Stimulated activated CD4-positive, alpha-beta T cell treated with anti-CD3 and anti-CD28 coated beads, TNF-alpha, amount 100 ng/mL, for 24 hours (primary cell): ENCODE data around the gene TLE3.

Experiments
- DNase-seq, 3 experiments: peaks; one replicate each; pipeline ENCODE4 v3.0.0-alpha.2; 2020; ENCODE audit warnings: low read depth in 3 of 3

TLE3 gene

DNA sequence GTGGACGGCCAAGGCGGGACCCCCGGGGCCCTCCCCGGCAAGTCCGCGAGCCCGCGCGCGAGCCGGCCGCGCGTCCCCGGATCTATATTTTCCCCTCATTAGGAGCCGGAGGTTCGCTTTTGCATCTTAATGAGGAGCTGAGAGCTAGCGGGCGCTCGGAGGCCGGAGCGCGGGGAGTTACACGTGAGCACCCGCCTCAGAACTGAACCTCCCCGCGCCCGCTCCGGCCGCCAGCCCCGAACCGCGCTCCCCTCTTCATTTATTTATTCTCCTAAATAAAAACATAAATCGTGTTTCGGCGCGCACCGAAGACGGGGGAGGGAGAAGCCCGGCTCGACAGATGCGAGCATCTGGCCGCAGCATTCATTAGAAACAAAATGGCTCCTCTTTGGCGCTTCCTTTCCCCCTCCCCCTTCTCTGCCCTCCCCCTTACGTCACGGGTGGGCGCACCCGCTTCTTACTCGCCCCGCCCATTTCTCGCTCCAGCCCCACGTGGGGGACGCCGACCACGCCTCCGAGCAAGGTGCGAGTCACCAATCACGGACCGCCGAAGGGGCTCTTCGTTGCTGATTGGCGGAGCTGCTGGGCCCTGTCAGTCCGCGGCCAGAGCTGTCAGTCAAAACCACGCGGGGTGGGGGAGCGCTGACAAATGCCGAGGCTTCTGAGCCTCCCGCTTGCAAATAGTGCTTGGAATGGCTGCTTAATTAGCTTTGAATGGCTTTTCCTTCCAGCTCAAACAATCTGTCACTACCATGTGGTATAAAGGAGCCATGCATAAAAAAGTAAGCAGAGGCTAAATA, 1.6 kb upstream of the TLE3 start:
- DNase-seq = peak; percentile 99 to 100 (median 100)

DNA sequence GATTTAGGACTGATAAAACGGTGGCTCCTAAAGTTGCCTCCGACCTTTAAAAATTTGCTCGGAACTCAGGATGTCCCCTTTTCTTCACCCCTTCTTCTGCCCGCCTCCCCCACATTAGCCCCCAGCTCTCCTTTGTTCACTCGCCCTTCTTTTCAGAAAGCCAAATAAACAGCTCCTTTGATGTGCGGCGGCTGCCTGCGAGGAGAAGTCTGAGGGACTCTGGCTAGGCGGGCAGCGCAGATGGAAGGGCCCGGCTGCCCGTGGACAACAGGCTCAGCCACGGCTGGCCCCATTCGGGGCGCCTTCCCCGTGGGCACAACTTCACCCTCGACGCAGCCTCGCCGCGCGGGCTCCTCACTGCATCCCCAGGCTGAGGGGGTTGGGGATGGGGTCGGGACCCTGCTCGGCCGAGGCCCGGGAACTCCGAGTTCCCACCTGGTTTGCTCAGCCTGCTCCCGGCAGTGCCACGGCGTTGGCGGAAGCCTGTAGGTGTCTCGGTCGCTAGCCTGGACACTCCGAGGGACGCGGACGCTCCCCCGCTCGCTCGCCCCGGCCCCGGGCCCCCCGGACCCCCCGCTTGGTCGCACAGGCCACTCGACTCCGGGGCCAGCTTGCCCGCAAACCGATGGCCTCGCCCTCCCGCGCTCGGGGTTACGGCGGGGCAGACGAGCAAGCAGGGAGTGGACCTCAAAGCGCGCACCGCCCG, 897 bp upstream of the TLE3 start:
- peak in 1 of 3 experiments; percentile 15 for DNase-seq

DNA sequence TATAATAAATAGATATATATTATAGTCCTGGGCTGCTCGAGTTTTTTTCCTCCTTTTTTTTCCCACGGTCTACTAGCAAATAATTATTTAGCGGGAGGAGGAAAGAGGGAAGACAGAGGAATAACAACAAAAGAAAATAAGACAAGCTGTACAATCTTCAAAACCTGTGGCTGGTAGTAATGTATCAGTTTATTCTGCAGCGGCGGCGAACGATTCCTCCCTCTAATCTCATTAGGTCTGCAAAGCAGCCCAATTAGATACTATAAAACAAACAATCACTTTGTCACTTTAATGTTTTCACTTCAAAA, 390 bp upstream of the TLE3 start:
- DNase-seq = no peak

DNA sequence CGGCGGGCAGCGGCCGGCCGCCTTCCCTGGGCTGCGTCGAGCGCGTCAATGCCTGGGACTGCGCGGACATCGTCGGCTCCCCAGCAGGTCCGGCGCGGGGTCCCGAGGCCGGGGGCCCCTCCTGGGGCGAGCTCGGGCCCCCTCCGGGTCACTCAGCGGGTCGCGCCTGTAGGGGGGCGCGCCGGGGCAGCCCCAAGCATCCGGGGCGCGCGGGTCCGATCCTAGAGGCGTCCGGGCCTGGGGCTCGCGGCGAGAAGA, 725 bp downstream of the TLE3 start:
- no peak for DNase-seq

DNA sequence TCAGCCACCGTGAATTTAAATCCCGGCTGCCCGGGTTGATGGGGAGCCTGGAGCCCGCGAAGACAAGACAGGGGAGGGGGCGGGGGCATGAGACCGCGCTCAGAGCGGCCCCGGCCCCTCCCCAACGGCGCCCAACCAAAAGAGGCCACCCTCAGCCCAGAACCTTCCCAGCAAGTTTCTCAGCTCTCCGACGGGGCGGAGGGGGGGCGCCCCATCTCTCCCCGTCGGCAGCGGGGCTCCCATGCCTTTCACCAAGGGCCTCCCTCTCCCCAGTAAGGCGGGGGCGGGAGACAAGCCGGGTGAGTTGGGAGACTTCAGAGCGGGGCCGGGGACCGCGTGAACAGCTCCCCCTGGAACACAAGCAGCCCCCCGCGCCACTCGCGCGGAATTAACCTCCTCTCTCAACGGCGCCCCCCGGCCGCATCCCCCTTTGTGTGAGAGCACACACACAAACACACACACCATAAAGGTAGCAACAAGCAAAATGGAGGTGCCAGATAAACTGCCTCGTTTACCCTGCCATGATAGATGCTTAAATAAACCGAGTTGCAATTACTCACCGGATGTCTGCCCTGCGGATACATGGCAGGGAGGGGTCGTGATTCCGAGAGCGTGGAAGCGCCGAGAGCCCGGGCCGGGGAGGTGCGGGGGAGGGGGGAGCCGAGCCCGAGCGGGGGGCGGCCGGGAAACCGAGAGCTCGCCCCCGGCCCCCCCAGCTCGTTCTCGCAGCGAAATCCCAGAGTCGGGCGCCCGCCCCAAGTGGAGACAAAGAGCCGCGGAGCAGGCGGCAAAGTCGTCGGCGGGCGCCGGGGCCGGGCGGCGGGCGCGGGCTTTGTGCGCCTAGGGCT, 1.3 kb downstream of the TLE3 start:
- DNase-seq = peak in 2 of 3 experiments; percentile 35 to 63

DNA sequence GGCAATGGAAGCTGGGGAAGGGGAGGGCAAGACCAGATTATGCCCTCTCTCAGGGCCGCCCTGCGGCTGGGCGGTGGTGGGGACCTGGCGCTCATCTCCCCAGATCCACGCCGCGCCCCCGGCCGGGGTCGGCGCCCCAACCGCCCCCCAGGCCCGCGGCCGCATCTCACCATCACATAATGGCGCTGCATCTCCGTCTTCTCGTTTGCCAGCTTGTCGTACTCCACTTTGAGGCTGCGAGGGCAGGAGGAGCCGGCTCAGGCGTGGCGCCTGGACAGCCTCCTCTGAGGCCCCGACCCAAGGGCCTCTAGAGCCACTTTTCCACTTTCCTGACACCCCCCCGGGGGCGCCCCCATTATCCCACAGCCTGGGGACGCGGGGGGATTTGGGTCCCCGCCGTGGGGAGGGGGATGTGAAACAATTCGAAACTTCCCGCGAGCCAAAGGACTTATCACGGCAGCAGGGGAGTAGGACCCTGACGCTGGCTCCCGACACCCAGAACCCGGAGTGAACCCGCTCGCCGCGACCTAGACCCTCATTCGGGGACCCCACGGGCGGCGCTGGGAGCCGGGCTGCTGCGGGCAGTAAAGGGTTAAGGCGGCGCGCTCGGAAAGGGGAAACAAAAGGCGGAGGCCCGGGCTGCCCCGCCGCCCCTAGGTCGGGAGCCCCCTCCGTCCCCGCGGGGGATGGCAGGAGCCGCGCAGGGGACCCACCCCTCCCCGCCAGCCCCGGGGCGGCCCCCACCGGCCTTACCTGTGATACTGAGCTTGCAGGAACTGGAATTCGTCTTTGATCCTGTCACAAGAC, 2.1 kb downstream of the TLE3 start:
- peak in 1 of 3 experiments; percentile 16 for DNase-seq

DNA sequence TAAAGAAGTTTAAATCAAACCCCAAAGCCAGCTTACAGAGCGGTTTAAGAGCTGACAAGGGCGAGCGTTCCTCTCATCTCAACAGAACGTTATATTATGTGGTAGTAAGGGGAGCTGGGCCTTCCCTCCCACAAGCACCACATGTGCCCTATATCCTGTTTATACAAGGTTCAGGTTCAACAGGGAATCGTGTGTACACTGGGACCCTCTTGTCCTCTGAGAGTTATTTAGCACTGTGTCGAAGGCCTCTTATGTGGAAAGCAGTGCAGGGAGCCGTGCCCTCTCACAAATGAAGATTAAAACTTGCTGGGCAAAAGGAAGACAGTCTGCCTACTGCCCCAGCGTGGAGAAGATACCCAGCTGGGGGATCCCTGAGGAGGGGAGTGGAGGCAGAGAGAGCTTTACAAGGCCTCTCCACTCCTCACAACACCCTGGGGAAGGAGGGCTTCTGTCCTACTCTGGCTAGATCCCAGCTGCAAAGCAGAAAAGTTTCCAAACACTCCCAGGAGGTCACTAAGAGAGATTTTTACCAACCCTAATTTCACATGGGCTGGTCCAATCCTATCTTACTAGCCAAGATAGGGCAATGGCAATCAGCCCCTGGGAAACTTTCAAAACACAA, 2.9 kb downstream of the TLE3 start:
- DNase-seq = no peak

DNA sequence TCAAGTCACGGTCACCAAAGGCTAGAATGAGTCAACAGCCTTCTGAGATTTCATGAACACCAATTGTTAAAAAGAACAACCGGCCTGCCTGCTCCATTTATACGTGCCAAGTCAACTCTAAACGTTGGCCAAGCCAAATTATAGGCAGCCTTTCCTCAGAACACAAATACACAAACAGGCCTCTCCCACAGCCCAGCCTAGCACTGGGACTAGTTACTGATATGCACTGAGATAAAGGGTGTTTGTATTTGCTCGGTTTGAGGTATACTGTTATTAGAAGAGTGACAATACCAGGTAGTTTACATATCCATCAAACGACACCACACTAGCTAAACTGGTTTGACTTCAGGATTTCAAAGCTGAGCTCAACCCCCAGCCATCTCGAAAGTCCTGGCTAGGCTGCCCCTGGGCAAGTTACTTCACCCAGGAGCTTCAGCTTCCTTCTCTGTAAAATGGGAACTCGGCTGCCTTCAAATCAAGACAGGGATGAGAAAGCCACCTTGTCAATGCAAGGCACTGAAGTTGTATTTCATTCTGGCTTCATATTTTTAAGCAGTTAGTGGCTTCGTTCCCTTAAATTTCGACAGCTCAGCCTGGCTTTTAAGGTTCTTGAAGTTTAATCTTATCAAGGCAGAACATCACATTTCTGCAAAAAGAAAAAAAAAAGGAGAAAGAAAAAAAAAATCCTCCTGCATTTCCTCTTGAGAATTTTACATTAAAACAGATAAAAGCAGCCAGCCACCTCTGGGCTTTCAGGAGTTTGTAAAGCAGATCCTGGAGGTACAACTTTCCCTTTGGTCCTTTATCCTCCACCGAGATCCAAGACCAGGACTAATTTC, 4.0 kb downstream of the TLE3 start:
- no peak for DNase-seq

DNA sequence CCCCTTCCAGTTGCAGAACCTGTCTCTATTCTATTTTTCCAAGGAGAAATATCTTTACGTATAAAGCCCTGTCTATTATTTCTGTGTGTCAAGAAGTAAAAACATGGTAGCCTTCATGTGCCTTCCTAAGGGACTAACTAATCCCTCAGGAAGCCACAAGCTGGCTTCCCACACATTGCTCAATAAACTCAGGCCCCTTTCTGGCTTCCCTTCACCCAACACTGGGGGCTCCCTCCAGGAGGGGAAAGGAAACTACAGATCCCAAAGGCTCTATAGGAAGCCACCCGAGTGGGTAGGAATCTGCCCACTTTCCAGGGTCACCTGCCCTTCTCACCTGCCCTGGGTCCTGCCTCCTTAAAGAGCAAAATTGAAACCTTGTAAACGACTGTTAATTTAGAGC, 4.6 kb downstream of the TLE3 start:
- no peak for DNase-seq

DNA sequence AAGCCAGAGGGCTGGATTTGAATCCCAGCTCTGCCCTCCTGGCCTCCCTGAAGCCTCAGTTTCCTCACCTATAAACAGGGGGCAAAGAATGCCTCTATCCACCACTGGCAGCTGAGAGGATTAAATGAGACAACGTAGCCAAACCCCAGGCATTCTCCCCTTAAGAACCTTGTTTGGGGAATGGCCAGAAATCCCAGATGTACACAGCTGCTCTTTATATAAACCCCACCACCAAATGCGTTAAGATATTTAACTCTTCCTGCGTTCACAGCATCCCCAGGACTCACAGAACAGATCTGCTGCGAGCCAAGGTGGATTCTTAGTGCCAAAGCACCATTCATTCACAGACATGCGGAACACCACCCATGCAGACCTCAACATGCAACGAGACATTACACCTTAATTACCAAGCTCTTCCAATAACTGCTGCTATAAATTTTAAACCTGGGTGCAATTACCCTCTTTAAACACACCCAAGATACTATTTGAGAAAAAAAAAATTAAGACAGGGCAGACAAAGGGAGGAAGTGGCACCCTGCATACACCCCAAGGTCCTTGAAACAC, 5.2 kb downstream of the TLE3 start:
- DNase-seq = no peak

DNA sequence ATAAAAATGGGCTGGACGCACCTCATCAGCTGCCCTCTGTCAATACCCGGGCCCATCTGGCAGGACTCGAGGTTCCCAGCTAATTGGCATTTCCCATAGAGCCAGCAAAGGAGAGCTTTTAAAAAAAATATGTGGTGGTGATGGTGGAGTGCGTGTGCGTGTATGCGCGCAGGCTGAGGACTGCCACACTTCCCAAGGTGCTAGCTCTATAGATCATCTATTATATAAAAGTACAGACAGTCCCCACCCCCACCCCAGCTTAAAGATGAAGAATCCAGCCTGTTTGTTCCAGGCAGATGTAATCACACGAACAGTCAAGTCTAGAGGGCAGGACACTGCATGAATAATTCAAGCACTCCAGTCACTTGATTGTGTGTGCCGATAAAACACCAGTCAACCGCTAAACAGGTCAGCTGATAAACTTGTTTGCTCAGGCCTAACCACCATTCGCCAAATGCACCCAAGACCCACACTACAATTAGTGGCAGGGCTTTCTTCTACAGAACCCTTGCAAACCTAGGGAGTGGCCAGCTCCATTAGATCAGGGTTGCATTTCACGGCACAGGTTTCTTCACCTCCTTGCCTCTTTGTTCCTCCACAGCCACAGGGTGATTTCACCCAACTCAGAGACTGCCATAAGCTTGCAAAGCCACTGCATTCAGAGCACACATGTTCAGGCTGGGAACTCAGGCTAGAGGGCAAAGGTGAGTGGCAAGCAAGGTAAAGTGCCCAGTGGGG, 5.8 kb downstream of the TLE3 start:
- no peak for DNase-seq

DNA sequence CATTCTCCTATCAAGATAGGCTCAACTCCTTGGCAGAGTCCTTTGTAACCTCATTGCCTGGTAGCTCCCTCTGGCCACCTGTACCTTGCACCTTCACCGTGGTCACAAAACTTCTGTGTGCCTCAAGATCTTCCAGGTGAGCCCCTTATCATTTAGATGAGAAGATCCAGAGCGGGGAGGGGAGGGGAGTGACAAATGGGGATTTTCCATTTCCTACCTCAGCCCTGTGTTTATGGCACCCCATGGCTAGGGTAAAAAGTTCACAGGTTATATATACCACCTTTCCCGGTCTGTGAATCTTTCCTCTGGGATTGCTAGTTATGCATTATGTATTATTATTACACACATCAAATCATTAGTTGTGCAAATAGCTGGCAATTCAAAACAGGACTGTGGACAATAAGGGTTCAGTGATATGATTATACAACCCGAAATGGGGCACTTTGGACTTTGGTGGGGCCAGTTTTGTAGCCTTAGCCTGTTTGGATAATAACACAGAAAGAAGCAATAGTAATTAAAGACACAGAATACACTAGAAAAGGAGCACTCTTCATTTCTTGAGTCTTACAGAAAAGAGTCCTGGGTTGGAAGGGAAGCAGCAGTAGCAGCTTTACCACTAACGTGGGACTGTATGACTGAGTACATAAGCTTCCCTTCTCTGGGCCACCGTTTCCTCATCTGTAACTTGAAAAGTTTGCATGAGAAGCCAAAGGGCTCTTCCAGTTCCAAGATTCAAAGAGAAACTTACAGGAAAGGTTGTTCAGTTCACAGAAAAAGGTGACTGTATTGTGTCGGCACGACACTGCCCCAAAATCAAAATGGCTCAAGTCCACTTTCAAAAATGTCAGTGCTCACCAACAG, 7.1 kb downstream of the TLE3 start:
- no peak for DNase-seq

DNA sequence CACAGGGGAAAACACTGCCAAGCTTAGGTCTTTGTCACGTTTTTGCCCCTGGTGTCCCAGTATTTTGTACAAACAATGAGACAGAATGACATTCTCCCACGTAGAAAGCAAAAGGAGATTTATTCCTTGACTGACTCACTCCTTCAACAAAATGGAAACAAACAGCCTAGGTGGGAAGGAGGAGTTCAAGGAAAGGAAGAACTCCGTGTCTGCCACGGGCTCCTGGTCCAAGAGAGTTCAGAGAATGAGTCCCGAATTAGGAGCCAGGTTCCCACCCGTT, 8.1 kb downstream of the TLE3 start:
- no peak for DNase-seq

DNA sequence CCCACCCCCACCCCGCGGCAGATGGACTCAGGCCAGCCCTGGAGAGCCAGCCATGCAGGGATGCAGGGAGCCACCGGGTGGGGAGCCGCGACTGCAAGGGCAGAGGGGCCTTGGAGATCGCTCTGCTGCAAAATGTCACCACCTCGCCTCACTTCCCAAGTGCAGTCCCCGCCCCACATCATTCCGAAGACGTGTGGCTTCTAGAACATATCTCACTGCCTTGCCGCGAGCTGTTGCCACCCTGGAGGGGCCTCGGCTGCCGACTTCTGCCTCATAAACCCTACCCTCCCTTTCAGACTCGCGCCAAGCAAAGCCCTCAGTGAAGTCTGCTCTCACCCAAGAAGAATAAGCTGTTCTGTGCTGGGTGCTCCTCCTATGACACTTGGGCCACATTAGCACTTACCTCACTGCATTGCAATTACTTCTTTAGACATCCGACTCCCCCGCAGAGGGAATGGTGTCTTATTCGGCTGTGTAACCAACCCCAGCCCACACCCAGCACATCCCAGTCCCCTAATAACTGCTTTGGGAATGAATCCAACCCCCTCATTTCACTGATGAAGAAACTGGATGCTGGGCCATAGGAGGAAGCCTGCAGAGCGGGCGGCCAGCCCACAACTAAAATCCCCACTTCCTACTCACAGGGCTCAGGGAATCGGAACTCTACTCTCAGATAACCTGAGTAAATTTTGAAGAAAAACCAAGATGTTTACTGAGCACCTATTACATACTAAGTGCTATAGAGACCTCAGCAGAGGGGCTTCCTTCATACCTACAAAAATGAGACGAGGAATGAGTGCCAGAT, 8.6 kb downstream of the TLE3 start:
- DNase-seq = no peak

DNA sequence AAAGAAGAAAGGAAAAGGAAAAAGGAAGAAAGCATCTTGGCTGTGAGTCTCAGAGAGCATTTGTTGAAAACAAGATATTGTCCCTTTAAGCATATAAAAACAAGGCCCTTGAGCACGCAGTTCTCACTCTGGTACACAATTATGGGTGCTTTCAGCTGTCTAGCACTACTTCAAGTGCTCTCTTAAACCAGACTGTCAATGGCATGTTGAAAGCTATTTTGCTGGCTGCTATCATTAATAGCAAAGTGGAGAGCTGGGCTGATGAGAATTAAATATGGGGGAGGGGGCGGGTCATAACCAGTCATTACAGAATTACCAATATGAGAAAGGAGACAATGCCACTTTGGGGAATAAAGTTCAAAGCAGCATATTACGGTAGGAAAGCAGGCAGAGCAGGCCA, 9.3 kb downstream of the TLE3 start:
- DNase-seq = no peak

DNA sequence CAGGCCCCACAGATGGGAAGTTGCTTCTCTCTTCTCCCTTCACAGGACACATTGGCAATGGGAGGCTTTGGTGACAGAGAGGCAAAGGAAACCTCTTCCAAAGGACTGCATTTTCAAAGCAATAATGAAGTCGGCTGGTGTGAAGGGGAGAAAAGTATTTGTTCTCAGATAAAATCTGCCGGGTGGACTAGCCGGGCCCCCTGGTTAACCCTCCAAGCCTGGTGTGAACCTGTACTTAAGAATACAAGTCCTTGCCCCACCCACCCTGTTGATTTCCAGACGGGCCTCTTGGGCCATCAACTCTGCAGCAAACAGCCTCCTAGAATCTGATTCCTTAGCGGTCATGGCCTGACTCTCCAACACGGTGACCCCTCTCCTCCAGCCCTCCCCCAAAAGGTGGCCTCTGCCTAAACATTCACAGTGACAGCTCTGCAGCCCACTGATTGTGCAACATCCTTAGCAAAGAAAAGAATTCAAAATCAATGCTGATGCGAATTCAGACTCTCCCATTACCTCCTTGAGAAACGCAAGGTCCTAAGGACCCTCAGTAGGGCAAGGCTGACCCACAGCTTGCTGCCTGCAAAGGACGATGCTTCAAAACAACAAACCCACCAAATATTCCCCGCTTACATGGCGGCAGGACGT, 9.9 kb downstream of the TLE3 start:
- DNase-seq = no peak

DNA sequence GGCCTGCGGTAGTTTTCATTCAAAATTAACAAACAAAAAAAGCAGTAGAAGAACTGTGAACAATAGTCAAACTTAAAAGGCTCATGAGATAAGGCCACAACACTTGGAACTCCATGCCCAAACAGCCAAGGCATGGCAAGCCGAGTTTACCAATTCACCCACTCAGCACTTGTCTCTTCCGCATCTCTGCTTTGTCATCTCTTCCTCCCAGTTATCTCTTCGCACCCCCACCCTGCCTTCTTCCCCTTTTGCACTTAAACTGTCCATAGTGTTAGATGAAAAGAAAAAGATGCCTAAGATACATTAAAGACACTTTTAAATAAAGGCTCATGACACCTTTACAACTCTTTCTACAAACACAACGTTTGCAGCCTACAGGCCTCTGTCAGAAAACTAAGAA, 11.1 kb downstream of the TLE3 start:
- DNase-seq = no peak

DNA sequence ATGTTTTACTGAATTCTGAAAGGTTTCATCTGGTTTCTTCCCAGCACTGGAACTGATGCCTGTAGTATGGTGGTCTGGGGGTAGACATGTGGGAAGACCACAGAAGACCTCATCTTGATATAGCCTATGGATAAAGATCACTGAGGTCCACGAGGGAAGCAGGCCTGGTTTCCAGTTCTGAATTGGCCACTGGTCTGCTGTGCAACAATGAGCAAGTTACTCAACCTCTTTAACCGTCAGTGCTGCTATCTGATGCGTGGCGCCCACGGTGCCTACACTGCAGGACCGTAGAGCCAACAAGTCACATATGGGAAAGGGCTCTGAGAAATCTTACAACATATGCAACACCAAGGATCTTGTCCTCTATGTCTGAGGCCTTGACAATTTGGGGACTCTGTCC, 13.3 kb downstream of the TLE3 start:
- DNase-seq = no peak
